AG04450 (cell line): ENCODE data around the gene MICAL2. TPM values are rescaled to one million over a fixed set of nuclear protein-coding genes. Genes with fewer than 3 reads are reported as not detected.

ENCODE experiments used
- CTCF ChIA-PET: fragments of 300-600, 350-600 bp; formaldehyde crosslinking; extraction: SDS; loops from one replicate; lab custom pipeline; 2022; ENCODE audit warnings: antibody characterized with exemption, inconsistent platforms; lab: Charles Lee
- POLR2A ChIA-PET: fragments of 350-600 bp; formaldehyde crosslinking; extraction: SDS; loops from one replicate; lab custom pipeline; 2021; ENCODE audit warnings: antibody characterized with exemption, inconsistent platforms; lab: Yijun Ruan, JAX
- DNase-seq: peaks from one replicate; pipeline ENCODE4 v3.0.0-alpha.2; 2011; ENCODE audit warnings: low read depth, low spot score
- H3K27ac ChIP-seq: one replicate; pipeline ENCODE4 v1.5.1; 2012; ENCODE audit warnings: low read depth, low read length, control low read depth
- H3K27me3 ChIP-seq: one replicate; pipeline ENCODE4 v1.6.0; 2012; ENCODE audit warnings: low read length; ENCODE audit not compliant: control insufficient read depth, insufficient read depth
- H3K4me3 ChIP-seq: 2 replicates; pipeline ENCODE4 v1.5.1; 2011; ENCODE audit warnings: mild to moderate bottlenecking, low read depth, low read length, control low read depth
- H3K9me3 ChIP-seq: 2 replicates; pipeline ENCODE4 v1.5.1; 2012; ENCODE audit warnings: low read length; ENCODE audit not compliant: control insufficient read depth, insufficient read depth
- polyA plus RNA-seq: library from polyadenylated mRNA; depleted of rRNA; stranded (reverse); fragments of >200 nt; gene quantifications from 2 replicates; pipeline ENCODE4 v1.2.3, GENCODE V29; 2011
- TF ChIP-seq, protein P1 (sequence below): IDR thresholded peaks from 2 replicates; pipeline ENCODE4 v1.5.1; 2011; ENCODE audit warnings: low read depth, low read length, control low read depth, inconsistent platforms

Gene MICAL2
- polyA plus RNA-seq, 1 experiment, result 171 TPM

DNA sequence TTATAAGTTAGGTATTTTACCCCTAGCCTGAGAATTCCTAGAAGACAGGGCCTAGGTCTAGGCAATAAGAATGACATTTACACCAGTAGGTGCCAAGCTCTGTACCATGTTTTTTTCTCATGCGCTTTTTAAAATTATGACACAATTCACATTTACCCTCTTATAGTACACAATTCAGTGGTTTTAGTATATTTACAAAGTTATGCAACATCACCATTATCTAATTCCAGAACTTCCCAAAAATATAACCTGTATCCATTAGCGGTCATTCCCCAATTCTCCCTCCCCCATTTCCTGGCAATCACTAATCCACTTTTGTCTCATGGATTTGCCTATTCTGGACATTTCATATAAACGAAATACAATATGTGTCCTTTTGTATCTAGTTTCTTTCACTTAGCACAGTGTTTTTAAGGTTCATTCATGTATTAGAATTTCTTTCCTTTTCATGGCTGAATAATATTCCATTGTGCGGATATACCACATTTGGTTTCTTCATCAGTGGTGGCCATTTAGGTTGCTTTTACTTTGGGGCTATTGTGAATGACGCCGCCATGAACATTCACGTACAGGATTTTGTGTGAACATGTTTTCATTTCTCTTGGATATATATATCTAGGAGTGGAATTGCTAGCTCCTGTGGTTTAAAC is 92.4 kb downstream of the MICAL2 start:
- H3K4me3 ChIP-seq, result no peak overlapping the region
- H3K27me3 ChIP-seq, result no peaks in the 10 kb centered on the region
- no peaks in the 10 kb centered on the region for H3K9me3 ChIP-seq
- ChIA-PET POLR2A (interaction anchor here (1.0 kb wide), 1 partner anchor 116 kb away, joined by 4 read pairs; no protein-coding TSS in a partner anchor), CTCF (interaction anchor here (0.8 kb wide), 1 partner anchor 116 kb away, joined by 4 read pairs; no protein-coding TSS in a partner anchor)
- TF ChIP-seq, protein P1, sequence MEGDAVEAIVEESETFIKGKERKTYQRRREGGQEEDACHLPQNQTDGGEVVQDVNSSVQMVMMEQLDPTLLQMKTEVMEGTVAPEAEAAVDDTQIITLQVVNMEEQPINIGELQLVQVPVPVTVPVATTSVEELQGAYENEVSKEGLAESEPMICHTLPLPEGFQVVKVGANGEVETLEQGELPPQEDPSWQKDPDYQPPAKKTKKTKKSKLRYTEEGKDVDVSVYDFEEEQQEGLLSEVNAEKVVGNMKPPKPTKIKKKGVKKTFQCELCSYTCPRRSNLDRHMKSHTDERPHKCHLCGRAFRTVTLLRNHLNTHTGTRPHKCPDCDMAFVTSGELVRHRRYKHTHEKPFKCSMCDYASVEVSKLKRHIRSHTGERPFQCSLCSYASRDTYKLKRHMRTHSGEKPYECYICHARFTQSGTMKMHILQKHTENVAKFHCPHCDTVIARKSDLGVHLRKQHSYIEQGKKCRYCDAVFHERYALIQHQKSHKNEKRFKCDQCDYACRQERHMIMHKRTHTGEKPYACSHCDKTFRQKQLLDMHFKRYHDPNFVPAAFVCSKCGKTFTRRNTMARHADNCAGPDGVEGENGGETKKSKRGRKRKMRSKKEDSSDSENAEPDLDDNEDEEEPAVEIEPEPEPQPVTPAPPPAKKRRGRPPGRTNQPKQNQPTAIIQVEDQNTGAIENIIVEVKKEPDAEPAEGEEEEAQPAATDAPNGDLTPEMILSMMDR, result no peak
- DNase-seq, result no peak
- no peak overlapping the region for H3K27ac ChIP-seq

DNA sequence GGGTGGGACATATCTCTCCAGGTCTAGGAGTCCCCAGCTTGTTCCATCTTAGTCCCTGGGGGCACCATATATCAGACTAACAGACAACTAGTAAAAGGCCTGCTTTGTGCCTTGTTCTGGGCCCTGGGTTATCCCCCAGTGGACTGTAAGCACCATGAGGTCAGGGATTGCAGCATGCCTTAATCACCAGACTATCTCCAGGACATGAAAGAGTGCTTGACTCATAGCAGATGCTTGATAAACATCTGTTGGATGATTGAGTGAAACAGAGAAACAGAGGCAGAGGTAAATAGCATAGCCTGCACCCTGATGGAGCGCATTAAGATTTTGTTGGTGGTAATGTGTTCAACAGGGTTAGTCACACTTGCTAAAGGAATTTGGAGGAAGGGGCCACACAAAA is 94.1 kb downstream of the MICAL2 start:
- ChIA-PET POLR2A (interaction anchor here (1.1 to 1.6 kb wide), 3 partner anchors 20 to 70 kb away, joined by 3 to 4 read pairs (median 4); no protein-coding TSS in a partner anchor), CTCF (no interaction called here)
- no peaks in the 10 kb centered on the region for H3K27me3 ChIP-seq
- TF ChIP-seq, protein P1, result no peak
- peak overlapping the region; percentile 12 for H3K27ac ChIP-seq
- H3K9me3 ChIP-seq, result no peaks in the 10 kb centered on the region
- no peak overlapping the region for H3K4me3 ChIP-seq
- DNase-seq, result no peak

DNA sequence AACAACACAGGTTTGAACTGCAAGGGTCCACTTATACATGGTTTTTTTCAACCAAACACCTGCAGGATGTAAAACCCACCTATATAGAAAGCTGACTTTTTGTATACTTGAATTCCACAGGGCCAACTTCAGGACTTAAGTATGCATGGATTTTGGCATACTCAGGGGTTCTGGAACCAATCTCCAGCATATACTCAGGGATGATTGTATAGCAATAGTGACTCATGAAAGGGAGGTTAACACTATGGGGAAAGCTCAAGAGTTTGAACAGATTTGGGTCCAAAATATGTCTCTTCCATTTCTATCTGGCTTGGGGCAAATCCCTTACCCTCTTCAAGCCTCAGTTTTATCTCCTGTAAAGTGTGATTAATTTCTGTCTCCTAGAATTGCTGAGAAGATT is 94.9 kb downstream of the MICAL2 start:
- Histone ChIP-seq H3K9me3 (no peaks in the 10 kb centered on the region), H3K27ac (peak overlapping the region; percentile 97), H3K27me3 (no peaks in the 10 kb centered on the region), H3K4me3 (no peak overlapping the region)
- DNase-seq, result no peak
- TF ChIP-seq, protein P1, result no peak
- POLR2A ChIA-PET, result interaction anchor here (1.1 to 1.6 kb wide), 5 partner anchors 10 to 129 kb away, joined by 3 to 4 read pairs (median 4); no protein-coding TSS in a partner anchor
- CTCF ChIA-PET, result no interaction called here

DNA sequence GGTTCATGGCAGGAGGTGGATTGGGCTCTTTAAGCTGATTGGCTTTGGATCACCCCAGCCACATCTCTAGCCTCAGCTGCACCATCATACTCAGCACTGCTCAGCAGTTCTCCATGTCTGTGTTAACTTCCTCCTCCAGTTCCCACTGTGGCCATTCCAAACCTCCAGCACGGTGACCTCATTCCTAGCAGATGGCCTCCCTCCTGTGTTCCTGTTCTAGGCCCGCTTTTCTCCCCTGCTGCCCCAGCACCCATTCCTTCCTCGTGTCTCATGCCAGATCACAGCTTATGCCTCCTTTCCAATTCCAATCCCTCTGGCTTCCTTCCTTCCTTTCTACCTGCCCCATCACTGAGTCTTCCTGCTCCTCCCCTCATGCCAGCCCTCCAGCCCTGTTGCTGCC is 96.1 kb downstream of the MICAL2 start:
- DNase-seq, result no peak
- ChIA-PET CTCF (no interaction called here), POLR2A (no interaction called here)
- Histone ChIP-seq H3K9me3 (no peaks in the 10 kb centered on the region), H3K27ac (peak overlapping the region; percentile 97), H3K4me3 (no peak overlapping the region), H3K27me3 (no peaks in the 10 kb centered on the region)
- TF ChIP-seq, protein P1, result no peak
